A673 (cell line): ENCODE data around the gene PCBP3. TPM values are rescaled to one million over a fixed set of nuclear protein-coding genes. Genes with fewer than 3 reads are reported as not detected.

Experiments used
- BruUV-seq: library from RNA; stranded (reverse); fragments of 400-500 nt; replicated peaks from 2 replicates; lab custom pipeline; 2021; lab: Mats Ljungman, UMichigan
- CTCF ChIA-PET: fragments of 300-600 bp; sonication (Branson Sonifier 250); formaldehyde crosslinking; loops from one replicate; lab custom pipeline; 2022; ENCODE audit warnings: antibody characterized with exemption; lab: Charles Lee
- POLR2A ChIA-PET: fragments of 300-600 bp; sonication (Branson Sonifier 250); formaldehyde crosslinking; loops from one replicate; lab custom pipeline; 2022; ENCODE audit warnings: antibody characterized with exemption; ENCODE audit not compliant: low non-redundant PET; lab: Charles Lee
- DNase-seq: peaks from one replicate; pipeline ENCODE4 v3.0.0-alpha.2; 2015; ENCODE audit warnings: low spot score
- H3K27ac ChIP-seq: fragments of 200-600 bp; sonication (generic); 2 replicates; pipeline ENCODE4 v1.5.1; 2016; ENCODE audit warnings: mixed run types, low read depth, mild to moderate bottlenecking, mixed read lengths, antibody characterized with exemption, low read length; ENCODE audit not compliant: poor library complexity, severe bottlenecking
- H3K27me3 ChIP-seq: fragments of 200-600 bp; sonication (generic); replicated peaks from 2 replicates; pipeline ENCODE4 v1.6.1; 2017; ENCODE audit warnings: mixed run types, low read depth, mild to moderate bottlenecking, mixed read lengths, antibody characterized with exemption, low read length; ENCODE audit not compliant: insufficient read depth, poor library complexity
- H3K36me3 ChIP-seq: fragments of 200-600 bp; sonication (generic); 2 replicates; pipeline ENCODE4 v1.6.1; 2016; ENCODE audit warnings: mixed run types, mild to moderate bottlenecking, mixed read lengths, antibody characterized with exemption, low read length; ENCODE audit not compliant: insufficient read depth, poor library complexity, severe bottlenecking
- H3K4me1 ChIP-seq: fragments of 200-600 bp; sonication (generic); 2 replicates; pipeline ENCODE4 v1.6.1; 2017; ENCODE audit warnings: mixed run types, mild to moderate bottlenecking, mixed read lengths, antibody characterized with exemption, low read length; ENCODE audit not compliant: insufficient read depth, poor library complexity, severe bottlenecking
- H3K4me3 ChIP-seq: fragments of 200-600 bp; sonication (generic); 2 replicates; pipeline ENCODE4 v1.5.1; 2016; ENCODE audit warnings: low read depth, mixed run types, mild to moderate bottlenecking, mixed read lengths, low read length; ENCODE audit not compliant: poor library complexity, severe bottlenecking
- H3K9me3 ChIP-seq: fragments of 200-600 bp; sonication (generic); 2 replicates; pipeline ENCODE4 v1.6.1; 2016; ENCODE audit warnings: mixed run types, low read depth, mild to moderate bottlenecking, mixed read lengths, antibody characterized with exemption, low read length; ENCODE audit not compliant: poor library complexity, severe bottlenecking
- EZH2 ChIP-seq: fragments of 200-600 bp; sonication (generic); IDR thresholded peaks from 2 replicates; pipeline ENCODE4 v1.6.1; 2017; ENCODE audit warnings: borderline replicate concordance, low read depth, mild to moderate bottlenecking, mixed read lengths, antibody characterized with exemption, low read length; ENCODE audit not compliant: poor library complexity, severe bottlenecking
- intact Hi-C: fragments of 100-400 bp; cut with micrococcal nuclease; formaldehyde crosslinking; loops from one replicate; pipeline ENCODE4 v1.10.0; 2022; ENCODE audit not compliant: unreplicated experiment
- total RNA-seq: library from RNA; stranded (reverse); gene quantifications from 2 replicates; pipeline ENCODE4 v1.2.3, GENCODE V29; 2021
- TF ChIP-seq, protein P1 (sequence below): fragments of 300-800, 200-600 bp; sonication (generic); conservative IDR thresholded peaks from 2 replicates; pipeline ENCODE4 v1.5.1; 2017; ENCODE audit warnings: low read depth, mild to moderate bottlenecking, antibody characterized with exemption, low read length, moderate library complexity, mixed read lengths

Gene PCBP3
- total RNA-seq, 1 experiment from 2014 or later, result 25.6 TPM

DNA sequence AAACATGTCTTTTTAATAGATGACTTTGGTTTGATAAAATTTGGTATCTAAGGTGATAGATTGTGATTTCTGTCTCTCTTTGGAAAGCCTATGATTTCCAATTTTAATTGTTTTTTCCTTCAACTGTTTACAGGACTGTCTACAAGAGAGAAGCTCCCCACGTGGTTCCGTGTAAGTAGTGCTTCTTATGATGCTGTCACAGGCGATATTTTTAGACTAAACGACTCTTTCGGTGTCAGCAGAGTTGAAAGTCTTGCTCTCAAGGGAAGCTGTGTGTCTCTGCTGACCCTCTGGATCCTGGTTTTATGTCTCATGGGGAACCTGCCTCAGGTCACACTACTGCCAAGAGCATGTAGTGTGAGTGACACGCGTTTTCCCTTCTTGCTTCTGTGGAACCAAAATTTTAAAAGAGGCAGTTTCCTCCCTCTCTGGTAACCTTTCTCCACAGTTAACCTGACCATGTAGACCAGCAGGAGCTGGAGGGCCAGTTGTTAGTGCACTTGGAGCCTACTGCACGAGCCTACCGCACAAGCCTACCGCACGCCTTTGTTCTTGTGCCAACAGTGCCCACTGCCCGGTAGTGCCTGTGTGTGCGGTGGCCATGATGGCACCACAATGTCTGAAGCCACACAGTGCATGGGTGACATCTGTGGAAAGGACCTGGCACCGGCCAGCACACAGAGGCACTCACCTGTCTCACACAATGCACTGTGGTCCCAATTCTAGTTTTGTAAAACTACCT is 91.9 kb downstream of the PCBP3 start:
- no peaks in the 10 kb centered on the region for H3K36me3 ChIP-seq
- POLR2A ChIA-PET, result no interaction called here
- TF ChIP-seq, protein P1, sequence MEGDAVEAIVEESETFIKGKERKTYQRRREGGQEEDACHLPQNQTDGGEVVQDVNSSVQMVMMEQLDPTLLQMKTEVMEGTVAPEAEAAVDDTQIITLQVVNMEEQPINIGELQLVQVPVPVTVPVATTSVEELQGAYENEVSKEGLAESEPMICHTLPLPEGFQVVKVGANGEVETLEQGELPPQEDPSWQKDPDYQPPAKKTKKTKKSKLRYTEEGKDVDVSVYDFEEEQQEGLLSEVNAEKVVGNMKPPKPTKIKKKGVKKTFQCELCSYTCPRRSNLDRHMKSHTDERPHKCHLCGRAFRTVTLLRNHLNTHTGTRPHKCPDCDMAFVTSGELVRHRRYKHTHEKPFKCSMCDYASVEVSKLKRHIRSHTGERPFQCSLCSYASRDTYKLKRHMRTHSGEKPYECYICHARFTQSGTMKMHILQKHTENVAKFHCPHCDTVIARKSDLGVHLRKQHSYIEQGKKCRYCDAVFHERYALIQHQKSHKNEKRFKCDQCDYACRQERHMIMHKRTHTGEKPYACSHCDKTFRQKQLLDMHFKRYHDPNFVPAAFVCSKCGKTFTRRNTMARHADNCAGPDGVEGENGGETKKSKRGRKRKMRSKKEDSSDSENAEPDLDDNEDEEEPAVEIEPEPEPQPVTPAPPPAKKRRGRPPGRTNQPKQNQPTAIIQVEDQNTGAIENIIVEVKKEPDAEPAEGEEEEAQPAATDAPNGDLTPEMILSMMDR, result no peak
- no peak for TF ChIP-seq EZH2
- no TSS peak for BruUV-seq
- intact Hi-C loops, result loop anchor here (10.0 kb wide), 1 partner anchor 91 kb away; the partner anchor contains the start of gene PCBP3
- CTCF ChIA-PET, result no interaction called here
- no peaks in the 10 kb centered on the region for H3K9me3 ChIP-seq
- DNase-seq, result no peak
- H3K27me3 ChIP-seq, result no peaks in the 10 kb centered on the region
- H3K4me1 ChIP-seq, result peaks cover 38% of the 10 kb centered on the region
- no peak overlapping the region for H3K4me3 ChIP-seq
- H3K27ac ChIP-seq, result no peak overlapping the region

DNA sequence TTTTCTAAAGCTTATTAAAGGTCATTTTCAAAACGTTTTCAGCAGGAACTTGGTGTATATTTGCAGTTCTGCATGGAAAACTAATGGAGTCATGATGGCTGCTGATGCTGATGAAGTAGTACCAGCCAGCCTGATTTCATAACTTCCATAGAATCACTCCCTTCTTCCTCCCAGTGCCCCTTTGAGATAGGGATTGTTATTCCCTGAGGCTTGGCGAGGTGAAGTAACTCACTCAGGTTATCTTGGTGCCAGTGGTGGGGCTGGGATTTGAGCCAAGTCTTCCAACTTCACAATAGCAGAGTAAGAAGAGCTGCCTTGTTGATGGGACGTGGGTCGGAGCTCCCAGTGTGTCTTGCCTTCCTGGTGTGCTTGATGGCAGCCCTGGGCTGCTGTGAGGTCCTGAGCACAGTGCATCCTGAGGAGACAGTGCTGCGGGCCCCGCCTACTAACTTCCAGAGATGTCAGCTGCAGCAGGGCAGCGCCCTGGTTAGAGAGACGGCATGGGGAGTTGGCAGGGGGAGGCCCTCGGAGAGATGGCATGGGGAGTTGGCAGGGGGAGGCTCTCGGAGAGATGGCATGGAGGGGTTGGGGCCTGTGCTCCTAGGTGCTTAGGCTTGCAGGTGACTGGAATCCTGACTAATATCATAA is 92.6 kb downstream of the PCBP3 start:
- H3K36me3 ChIP-seq, result no peaks in the 10 kb centered on the region
- H3K27ac ChIP-seq, result peak overlapping the region; percentile 89
- peaks cover 41% of the 10 kb centered on the region for H3K4me1 ChIP-seq
- no peak for DNase-seq
- no peaks in the 10 kb centered on the region for H3K27me3 ChIP-seq
- intact Hi-C loops, result loop anchor here (10.0 kb wide), 1 partner anchor 91 kb away; the partner anchor contains the start of gene PCBP3
- POLR2A ChIA-PET, result no interaction called here
- CTCF ChIA-PET, result no interaction called here
- TF ChIP-seq, protein P1, result no peak
- TF ChIP-seq EZH2, result no peak
- BruUV-seq, result no TSS peak
- no peak overlapping the region for H3K4me3 ChIP-seq
- no peaks in the 10 kb centered on the region for H3K9me3 ChIP-seq

DNA sequence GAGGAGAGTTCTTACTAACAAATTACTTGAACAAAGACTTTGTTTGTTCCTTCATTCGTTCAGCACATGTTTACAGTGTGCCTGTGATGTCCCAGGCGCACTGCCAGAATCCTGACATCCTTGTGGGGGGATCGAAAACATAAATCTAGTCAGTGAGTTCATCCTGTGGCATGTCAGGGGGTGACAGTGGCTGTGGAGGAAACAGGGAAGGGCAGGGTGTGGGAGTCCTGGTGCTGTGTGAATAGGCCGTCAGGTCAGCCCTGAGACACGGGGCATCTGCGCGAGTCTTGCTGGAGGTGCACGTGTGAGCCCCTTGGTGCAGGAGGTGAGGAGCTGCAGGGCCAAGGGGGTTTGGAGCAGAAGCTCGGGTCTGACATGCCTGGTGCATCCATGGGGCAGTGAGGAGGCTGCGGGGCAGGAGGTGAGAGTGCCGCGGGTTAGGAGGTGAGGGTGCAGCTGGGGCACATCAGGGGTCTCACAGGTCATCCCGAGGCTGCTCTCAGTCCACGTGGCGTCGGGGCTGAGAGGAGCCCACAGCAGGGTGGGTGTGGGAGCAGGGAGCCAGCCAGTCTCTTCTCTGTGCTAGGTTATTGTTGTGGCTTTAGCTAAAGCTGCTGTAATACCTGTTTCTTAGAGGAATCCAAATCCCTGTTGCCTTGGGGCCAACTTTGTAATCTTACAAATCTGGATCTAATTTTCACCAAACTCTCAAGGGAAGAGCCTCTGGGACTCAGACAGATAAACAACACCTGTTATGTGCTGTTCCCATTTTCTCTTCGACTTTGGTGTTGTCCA is 93.4 kb downstream of the PCBP3 start:
- no peak for DNase-seq
- H3K4me3 ChIP-seq, result no peak overlapping the region
- no peaks in the 10 kb centered on the region for H3K36me3 ChIP-seq
- no peaks in the 10 kb centered on the region for H3K9me3 ChIP-seq
- intact Hi-C loops, result loop anchor here (10.0 kb wide), 1 partner anchor 92 kb away; the partner anchor contains the start of gene PCBP3
- BruUV-seq, result no TSS peak
- H3K4me1 ChIP-seq, result peaks cover 47% of the 10 kb centered on the region
- no peaks in the 10 kb centered on the region for H3K27me3 ChIP-seq
- TF ChIP-seq EZH2, result no peak
- TF ChIP-seq, protein P1, result no peak
- ChIA-PET POLR2A (no interaction called here), CTCF (no interaction called here)
- peak overlapping the region; percentile 89 for H3K27ac ChIP-seq
